Measurements from ENCODE around the gene TCF7L2.

The TCF7L2 gene

GRCh38 chr10:113128450-113129070 lies 178.5 kb downstream of the TCF7L2 start:
- no peak for DNase-seq

- no peak for DNase-seq
These were observed 179.1 kb downstream of the TCF7L2 start for GRCh38 chr10:113129117-113129516.

DNA sequence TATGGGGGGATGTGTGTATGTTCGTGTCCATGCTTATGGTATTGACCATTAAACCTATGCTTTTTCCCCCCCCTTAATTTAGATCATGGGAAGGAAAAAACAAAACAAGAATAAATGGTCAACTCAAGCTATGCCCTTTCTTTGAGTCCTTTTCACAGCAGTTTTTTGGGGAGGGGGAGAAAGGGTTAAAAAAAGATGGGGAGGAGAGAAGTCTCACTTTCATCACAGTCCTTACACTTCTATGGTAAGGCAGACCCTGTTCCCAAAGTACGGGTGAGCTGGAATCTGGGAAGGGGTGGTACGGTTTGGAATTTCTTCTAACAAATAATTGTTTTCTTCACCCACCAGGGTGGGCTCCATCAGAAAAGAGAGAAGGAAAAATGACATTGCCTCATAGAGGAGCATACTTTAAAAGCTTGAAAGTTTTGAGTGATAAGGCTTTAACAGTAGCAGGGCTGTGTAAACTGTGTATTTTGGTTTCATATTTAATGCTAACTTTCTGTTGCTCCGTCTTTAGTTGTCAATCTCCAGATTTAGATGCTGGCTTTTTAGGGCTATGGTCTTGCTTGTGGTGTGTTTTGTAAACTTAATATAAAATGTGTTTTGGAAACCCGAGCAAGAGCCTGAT lies 180.1 kb downstream of the TCF7L2 start:
- no peak for DNase-seq

- peak; percentile 16 for DNase-seq
These were observed 181.7 kb downstream of the TCF7L2 start for GRCh38 chr10:113131613-113132261.

DNA sequence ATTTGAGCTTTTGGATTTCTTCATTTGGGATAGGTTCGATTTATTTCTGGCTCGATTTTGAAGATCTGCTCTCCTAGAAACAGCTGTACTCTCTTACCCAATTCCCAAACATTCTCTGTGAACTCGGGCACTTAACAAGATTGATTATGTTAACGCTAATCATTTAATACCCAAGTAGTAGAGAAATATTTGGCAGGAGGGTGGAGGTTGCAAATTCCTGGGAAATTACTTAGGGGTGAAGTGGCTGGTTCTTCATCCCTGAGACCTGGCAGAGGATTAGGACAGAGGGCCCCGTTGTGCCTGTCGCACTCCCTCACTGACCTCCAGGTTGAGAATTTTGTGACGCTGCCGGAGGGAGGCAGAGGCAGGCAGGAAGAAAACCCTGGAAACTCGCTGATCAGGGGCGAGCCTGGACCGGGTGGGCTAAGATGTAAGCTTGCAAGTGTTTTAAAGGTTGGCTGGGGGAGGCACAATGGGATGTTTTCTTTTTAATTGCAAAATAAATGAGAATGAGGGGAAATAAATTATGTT lies 182.6 kb downstream of the TCF7L2 start:
- DNase-seq: peak; percentile 54

- peak; percentile 43 for DNase-seq
These were observed 183.6 kb downstream of the TCF7L2 start for GRCh38 chr10:113133497-113134115.

GRCh38 chr10:113135025-113135424 lies 185.0 kb downstream of the TCF7L2 start:
- no peak for DNase-seq

DNA sequence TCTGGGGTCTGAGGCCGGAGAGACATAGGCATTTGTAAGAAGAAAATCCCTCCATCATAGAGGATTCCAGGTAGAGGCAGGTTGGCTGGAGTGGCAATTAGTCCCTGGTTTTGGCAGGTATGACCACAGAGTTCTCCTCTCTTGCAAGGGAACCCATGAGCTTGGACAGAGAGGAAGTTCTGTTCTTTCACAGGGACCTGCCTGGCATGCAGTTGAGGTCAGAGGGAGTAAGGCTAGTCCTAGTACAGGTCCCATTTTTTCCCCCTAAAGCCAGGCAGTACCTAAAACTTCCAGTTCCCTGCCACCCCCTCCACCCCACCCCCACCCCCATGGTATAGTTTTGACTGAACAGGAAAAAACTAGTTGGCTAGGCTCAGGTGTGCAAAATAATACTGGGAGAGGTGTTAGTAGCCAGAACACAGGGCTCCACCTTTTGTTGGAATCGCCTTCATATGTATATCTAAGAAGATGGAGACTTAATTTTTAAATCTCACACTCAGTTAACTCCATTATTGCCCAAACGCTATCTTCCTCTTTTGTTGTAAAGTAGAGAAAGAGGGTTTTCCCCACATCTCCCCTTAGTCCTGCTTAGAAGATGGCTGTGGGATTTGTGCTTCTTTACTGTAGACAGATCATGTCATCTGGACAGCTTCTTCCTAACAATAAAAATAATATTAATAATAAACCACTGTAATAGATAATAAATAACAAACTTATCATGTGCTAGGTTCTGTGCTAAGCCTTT lies 188.1 kb downstream of the TCF7L2 start:
- no peak for DNase-seq

DNA sequence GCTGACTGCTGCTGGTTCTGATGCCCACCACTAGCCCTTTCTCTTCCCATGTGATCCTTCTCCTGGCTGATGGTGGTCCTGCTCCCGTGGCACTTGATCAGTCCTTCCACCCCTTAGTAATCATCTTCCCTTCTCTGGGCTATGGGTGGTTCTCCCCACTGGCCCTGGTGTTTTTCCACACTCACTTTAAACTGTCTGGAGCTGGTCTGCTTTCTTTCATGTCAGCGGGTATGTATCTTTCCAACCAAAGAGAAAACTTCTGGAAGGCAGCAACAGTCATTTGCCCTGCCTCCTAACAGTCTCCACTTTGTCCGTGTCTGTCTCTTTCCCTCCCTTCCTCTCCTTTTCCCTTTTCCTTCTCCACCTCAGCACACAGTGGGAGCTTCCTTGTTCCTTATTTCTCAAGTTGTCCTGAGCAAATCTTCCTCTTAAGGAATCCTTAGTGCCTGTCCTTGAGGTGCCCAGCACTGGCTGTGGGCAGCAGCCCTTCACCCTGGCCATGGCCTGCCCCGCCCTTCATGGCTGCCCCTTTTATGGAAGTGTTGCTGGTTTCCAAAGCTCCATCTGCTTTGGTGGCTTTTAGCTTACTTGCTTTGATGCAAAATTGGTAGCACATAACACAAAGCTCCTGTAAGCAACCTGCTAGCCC lies 189.0 kb downstream of the TCF7L2 start:
- DNase-seq: peak; percentile 13

DNA sequence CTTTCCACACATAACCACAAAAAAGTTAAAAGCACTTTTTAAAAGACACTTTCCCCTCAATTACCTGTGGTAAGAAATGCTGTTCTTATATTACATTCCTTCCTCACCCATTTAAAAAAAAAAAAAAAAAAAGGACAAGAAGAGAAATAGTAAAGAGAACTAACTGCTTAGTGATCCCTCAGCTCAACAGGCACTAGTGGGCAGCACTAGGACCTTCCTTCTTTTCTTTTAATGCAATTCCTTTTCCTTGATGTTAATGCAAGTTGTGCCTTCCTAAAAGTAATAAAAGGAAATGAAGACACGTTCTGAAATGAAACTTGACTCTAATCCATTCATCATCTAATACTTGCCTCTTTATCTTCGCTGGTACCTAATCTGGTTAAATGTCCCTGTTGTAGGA lies 189.7 kb downstream of the TCF7L2 start:
- DNase-seq: peak; percentile 11

GRCh38 chr10:113140143-113141011 lies 190.3 kb downstream of the TCF7L2 start:
- DNase-seq: no peak

DNA sequence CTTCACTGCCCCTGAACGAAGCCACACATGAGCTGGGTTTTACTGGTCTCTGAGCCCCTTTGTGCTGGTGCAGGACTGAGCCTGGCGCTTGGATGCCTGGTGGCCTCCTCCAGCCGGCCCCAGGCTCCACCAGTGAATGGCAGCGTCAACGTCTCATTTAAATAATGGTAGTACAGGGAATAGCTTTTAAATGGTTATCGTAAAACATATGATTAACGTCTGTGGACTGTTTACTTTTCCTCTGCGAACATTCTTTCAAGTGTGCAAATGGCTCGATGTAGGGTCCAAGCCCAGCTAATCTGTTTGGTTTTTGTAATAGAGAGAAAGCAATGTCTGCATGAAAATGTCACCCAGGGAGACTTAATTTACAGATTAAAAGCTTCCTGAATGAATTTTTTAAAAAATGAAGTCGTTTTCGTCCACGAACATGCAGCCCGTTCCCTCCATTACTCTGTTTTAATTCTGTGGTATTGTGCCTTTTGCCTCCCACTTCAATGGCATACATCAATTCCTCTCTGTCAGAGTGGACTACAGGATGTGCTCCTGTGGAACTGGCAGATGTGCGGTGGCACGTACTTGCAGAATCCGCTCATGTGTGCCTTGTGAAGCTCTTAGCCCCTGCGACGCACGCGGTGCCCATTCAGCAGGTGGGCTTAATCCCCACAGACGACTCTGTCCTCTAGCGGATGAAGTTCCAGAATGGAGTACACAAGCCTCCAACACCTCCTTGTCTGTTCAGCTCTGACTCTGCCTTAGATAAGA lies 192.7 kb downstream of the TCF7L2 start:
- DNase-seq: no peak

DNA sequence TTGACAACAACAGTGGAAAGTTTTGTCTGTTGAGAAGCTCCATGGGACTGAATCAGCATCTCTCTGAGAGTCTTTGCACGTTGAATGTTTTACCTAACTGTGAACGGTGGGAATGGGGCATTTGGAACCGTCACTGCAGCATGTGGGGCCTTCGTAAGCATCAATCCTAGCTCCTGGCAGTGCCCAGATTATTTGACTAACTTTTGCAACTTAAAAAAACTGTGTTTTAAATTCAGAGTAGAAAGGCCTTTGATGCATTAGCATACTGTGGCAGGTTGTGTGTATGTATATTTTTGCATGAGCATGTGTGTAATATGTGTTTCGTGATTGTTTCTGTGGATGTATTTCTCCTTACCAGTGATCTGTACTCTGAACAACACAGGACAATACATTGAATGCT lies 194.5 kb downstream of the TCF7L2 start:
- DNase-seq: no peak

GRCh38 chr10:113148071-113148825 lies 198.2 kb downstream of the TCF7L2 start:
- no peak for DNase-seq

- DNase-seq: no peak
These were observed 198.9 kb downstream of the TCF7L2 start for GRCh38 chr10:113148901-113149300.

DNA sequence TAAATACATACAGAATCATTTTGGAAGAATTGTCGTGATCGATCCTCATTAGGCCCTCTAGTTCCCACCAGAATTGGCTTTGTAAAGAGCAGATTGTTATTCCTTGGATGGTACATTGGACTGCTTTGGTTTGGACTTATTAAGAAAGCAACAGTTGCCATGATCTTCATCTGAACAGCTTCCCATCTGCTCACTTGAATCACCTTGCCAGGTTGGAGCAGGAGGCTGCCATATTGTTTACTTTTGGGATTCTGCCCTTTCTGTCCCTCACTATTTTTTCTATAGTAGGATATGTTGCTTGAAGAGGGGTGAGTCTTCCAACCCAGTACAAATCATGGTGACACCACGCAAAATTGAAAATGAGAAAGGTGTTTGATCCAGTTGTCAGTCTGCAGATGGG lies 199.6 kb downstream of the TCF7L2 start:
- DNase-seq: no peak

- DNase-seq: no peak
These were observed 201.2 kb downstream of the TCF7L2 start for GRCh38 chr10:113151190-113151666.

- DNase-seq: no peak
These were observed 203.6 kb downstream of the TCF7L2 start for GRCh38 chr10:113153493-113154102.

DNA sequence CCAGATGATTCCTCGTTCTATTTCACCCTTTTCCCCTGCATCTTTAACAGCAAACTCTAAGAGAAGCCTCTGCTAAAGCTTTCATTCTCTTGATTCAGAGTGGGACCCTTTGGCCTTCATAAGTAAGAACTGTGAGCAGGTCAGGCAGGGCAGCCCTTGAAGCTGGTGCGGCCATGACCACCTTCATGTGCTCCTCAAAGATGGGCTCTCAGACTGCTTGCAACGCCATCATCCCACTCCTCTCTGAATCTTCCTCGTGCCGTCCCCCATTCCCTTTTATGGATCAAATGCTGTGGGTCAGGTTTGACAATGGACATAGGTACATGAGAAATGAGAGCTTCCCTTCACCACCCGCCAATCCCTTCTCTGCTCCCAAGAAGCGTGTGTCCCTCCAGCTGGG lies 207.4 kb downstream of the TCF7L2 start:
- DNase-seq: no peak

All from right hindlimb (tissue), 1 donor.